ENCODE data around the gene PPM1K. TPM values are rescaled to one million over a fixed set of nuclear protein-coding genes. Genes with fewer than 3 reads are reported as not detected.

The PPM1K gene
- total and polyA plus RNA-seq, 2 donors (not counting 3 experiments of a cell fraction or from before 2014, with no cell fraction given): 4.0 to 8.6 TPM

DNA sequence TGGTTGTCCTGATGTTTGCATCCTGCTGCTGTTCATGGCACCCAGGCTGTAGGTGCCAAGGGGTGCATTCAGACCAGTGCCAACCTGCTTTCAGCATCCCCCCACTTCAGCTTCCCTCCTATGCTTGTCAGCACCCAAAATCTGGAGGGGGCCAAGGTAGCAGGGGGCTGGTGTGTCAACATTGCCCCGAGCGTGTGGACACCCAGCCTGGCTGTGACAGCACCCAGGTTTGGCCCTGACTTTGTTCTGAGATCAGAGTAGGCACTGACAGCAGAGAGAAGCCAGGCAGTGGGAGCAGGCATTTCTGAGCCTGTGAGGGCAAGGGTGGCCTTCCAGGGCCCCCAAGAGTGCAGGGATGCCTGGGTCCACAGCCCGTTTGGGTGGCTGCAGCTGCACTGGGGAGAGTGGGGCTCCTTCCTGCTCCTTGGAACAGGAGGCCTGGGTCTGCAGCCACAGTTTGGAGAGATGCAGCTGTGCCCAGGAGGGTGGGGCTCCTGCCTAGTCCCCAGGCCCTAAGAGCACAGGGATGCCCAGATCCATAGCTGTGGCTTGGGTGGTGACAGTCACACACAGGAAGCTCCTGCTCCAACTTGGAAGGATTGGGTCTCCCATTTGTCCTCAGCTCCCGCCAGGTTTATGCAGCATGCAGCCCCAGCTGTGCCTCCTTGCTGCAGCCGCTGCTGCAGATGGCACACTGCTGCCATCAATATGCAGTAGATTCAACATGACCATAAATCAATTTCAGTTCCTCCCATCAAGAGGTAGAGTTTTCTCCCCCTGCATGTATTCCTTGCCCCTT is 12.3 kb upstream of the PPM1K start:
- FAIRE-seq (no peak), DNase-seq (ENCODE audit: low read depth, low spot score) (no peak)
- intact Hi-C loops (cut with micrococcal nuclease): no loop called here
- Histone ChIP-seq H3K36me3 (ENCODE audit: control insufficient read depth in 2 of 2, extremely low read depth in 1 of 2, insufficient read depth in 2 of 2, low read length in 2 of 2) (no peaks in the 10 kb centered on the region), H3K4me1 (ENCODE audit: control insufficient read depth, extremely low read depth, insufficient read depth, low read length) (no peaks in the 10 kb centered on the region), H3K27ac (ENCODE audit: insufficient read depth, low read depth, low read length) (no peak overlapping the region), H3K9ac (replicated peaks; ENCODE audit: extremely low read depth, insufficient read depth, low read length) (no peak overlapping the region), H4K20me1 (replicated peaks; ENCODE audit: control insufficient read depth, extremely low read depth, insufficient read depth, low read length) (no peaks in the 10 kb centered on the region), H3K4me2 (ENCODE audit: insufficient read depth, low read length) (no peak overlapping the region), H3K9me1 (replicated peaks; ENCODE audit: control insufficient read depth, extremely low read depth, insufficient read depth, low read length) (no peaks in the 10 kb centered on the region), H3K79me2 (ENCODE audit: control insufficient read depth, insufficient read depth, low read length) (no peaks in the 10 kb centered on the region), H3K9me3 (replicated peaks; ENCODE audit: control insufficient read depth, insufficient read depth, low read length) (no peaks in the 10 kb centered on the region), H2AFZ (ENCODE audit: low read depth, low read length) (no peak overlapping the region), H3K27me3 (ENCODE audit: control insufficient read depth in 2 of 2, insufficient read depth in 2 of 2, low read length in 2 of 2) (no peaks in the 10 kb centered on the region), H3K4me3 (replicated peaks in 1 of 3; ENCODE audit: insufficient read depth in 1 of 3, low read depth in 1 of 3, low read length in 3 of 3) (no peak overlapping the region)
- ChIA-PET POLR2A (no interaction called here), CTCF (interaction anchor here (1.0 to 1.5 kb wide), 3 partner anchors 12 to 219 kb away, joined by 3 to 4 read pairs (median 3); no protein-coding TSS in a partner anchor)
- dilution Hi-C loops (cut with MboI; ENCODE audit: extremely low pct_ligation_motif_present, low sequenced_read_pairs): no loop called here
- BruUV-seq (replicated peaks): no TSS peak
- TF ChIP-seq POLR2AphosphoS5 (IDR thresholded peaks at IDR 0.05; ENCODE audit: insufficient read depth, low read depth, low read length): no peak
- TF ChIP-seq, protein P1, sequence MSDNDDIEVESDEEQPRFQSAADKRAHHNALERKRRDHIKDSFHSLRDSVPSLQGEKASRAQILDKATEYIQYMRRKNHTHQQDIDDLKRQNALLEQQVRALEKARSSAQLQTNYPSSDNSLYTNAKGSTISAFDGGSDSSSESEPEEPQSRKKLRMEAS (IDR thresholded peaks at IDR 0.05; ENCODE audit: insufficient read depth, insufficient read length): no peak
- no peak for TF ChIP-seq GATA2 (IDR thresholded peaks at IDR 0.05; ENCODE audit: insufficient read depth, insufficient read length, low read depth, low read length)
- TF ChIP-seq, protein P2, sequence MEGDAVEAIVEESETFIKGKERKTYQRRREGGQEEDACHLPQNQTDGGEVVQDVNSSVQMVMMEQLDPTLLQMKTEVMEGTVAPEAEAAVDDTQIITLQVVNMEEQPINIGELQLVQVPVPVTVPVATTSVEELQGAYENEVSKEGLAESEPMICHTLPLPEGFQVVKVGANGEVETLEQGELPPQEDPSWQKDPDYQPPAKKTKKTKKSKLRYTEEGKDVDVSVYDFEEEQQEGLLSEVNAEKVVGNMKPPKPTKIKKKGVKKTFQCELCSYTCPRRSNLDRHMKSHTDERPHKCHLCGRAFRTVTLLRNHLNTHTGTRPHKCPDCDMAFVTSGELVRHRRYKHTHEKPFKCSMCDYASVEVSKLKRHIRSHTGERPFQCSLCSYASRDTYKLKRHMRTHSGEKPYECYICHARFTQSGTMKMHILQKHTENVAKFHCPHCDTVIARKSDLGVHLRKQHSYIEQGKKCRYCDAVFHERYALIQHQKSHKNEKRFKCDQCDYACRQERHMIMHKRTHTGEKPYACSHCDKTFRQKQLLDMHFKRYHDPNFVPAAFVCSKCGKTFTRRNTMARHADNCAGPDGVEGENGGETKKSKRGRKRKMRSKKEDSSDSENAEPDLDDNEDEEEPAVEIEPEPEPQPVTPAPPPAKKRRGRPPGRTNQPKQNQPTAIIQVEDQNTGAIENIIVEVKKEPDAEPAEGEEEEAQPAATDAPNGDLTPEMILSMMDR (IDR thresholded peaks at IDR 0.05; ENCODE audit: extremely low read depth in 1 of 2, insufficient read depth in 1 of 2, low read depth in 1 of 2, low read length in 2 of 2): no peak
- TF ChIP-seq JUN (IDR thresholded peaks at IDR 0.05; ENCODE audit: borderline replicate concordance, insufficient read depth, insufficient read length, low read depth): no peak
- TF ChIP-seq FOS (IDR thresholded peaks at IDR 0.05; ENCODE audit: borderline replicate concordance, insufficient read depth, low read length): no peak
- TF ChIP-seq MYC (IDR thresholded peaks at IDR 0.05; ENCODE audit: low read depth, low read length): no peak
- no peak for TF ChIP-seq POLR2A (IDR thresholded peaks at IDR 0.05; ENCODE audit: low read depth, low read length)
- no peak for TF ChIP-seq EZH2 (IDR thresholded peaks at IDR 0.05; ENCODE audit: borderline replicate concordance, low read depth, low read length, severe bottlenecking)
